ENCODE data around the gene ZNF133. TPM values are rescaled to one million over a fixed set of nuclear protein-coding genes. Genes with fewer than 3 reads are reported as not detected.

ZNF133 gene
- total and polyA plus RNA-seq, 2 donors (not counting 3 experiments of a cell fraction or from before 2014, with no cell fraction given): 11.1 to 13.8 TPM

DNA sequence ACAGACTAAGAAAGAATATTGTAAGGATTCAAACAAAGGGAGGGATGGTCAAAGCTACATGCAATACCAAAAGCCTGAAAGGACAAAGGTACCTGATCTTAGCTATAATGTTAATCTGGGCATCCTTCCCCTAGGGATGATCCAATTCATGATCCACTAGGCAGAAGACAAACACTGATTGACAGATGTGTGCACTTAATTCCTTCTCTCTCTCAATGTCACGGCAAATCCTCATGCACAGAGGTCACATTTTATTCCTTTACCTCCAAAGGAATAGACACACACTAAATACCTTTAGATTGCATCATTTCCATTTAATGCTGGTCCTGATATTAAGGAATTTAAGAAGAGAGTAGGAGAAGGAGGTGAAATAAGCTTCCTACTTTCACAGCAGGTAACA lies 73.4 kb downstream of the ZNF133 start:
- H3K9me1 ChIP-seq (replicated peaks; ENCODE audit: control insufficient read depth, extremely low read depth, insufficient read depth, low read length): no peaks in the 10 kb centered on the region
- H3K27me3 ChIP-seq (ENCODE audit: control insufficient read depth in 2 of 2, insufficient read depth in 2 of 2, low read length in 2 of 2): peaks cover 0 to 6% of the 10 kb centered on the region in 2 experiments
- no peaks in the 10 kb centered on the region for H3K79me2 ChIP-seq (ENCODE audit: control insufficient read depth, insufficient read depth, low read length)
- TF ChIP-seq EZH2 (IDR thresholded peaks at IDR 0.05; ENCODE audit: borderline replicate concordance, low read depth, low read length, severe bottlenecking): no peak
- no peak for TF ChIP-seq GATA2 (IDR thresholded peaks at IDR 0.05; ENCODE audit: insufficient read depth, insufficient read length, low read depth, low read length)
- TF ChIP-seq, protein P1, sequence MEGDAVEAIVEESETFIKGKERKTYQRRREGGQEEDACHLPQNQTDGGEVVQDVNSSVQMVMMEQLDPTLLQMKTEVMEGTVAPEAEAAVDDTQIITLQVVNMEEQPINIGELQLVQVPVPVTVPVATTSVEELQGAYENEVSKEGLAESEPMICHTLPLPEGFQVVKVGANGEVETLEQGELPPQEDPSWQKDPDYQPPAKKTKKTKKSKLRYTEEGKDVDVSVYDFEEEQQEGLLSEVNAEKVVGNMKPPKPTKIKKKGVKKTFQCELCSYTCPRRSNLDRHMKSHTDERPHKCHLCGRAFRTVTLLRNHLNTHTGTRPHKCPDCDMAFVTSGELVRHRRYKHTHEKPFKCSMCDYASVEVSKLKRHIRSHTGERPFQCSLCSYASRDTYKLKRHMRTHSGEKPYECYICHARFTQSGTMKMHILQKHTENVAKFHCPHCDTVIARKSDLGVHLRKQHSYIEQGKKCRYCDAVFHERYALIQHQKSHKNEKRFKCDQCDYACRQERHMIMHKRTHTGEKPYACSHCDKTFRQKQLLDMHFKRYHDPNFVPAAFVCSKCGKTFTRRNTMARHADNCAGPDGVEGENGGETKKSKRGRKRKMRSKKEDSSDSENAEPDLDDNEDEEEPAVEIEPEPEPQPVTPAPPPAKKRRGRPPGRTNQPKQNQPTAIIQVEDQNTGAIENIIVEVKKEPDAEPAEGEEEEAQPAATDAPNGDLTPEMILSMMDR (IDR thresholded peaks at IDR 0.05; ENCODE audit: extremely low read depth in 1 of 2, insufficient read depth in 1 of 2, low read depth in 1 of 2, low read length in 2 of 2): no peak
- no peak for TF ChIP-seq JUN (IDR thresholded peaks at IDR 0.05; ENCODE audit: borderline replicate concordance, insufficient read depth, insufficient read length, low read depth)
- TF ChIP-seq FOS (IDR thresholded peaks at IDR 0.05; ENCODE audit: borderline replicate concordance, insufficient read depth, low read length): no peak
- no peak for TF ChIP-seq POLR2A (IDR thresholded peaks at IDR 0.05; ENCODE audit: low read depth, low read length)
- no peak for TF ChIP-seq POLR2AphosphoS5 (IDR thresholded peaks at IDR 0.05; ENCODE audit: insufficient read depth, low read depth, low read length)
- no peak for TF ChIP-seq MYC (IDR thresholded peaks at IDR 0.05; ENCODE audit: low read depth, low read length)
- TF ChIP-seq, protein P2, sequence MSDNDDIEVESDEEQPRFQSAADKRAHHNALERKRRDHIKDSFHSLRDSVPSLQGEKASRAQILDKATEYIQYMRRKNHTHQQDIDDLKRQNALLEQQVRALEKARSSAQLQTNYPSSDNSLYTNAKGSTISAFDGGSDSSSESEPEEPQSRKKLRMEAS (IDR thresholded peaks at IDR 0.05; ENCODE audit: insufficient read depth, insufficient read length): no peak
- POLR2A ChIA-PET: no interaction called here
- no peaks in the 10 kb centered on the region for H3K9me3 ChIP-seq (replicated peaks; ENCODE audit: control insufficient read depth, insufficient read depth, low read length)
- H3K4me3 ChIP-seq (replicated peaks in 1 of 3; ENCODE audit: insufficient read depth in 1 of 3, low read depth in 1 of 3, low read length in 3 of 3): no peak overlapping the region
- dilution Hi-C loops (cut with MboI; ENCODE audit: extremely low pct_ligation_motif_present, low sequenced_read_pairs) (no loop called here), intact Hi-C loops (cut with micrococcal nuclease) (no loop called here)
- no peaks in the 10 kb centered on the region for H3K4me1 ChIP-seq (ENCODE audit: control insufficient read depth, extremely low read depth, insufficient read depth, low read length)
- no TSS peak for BruUV-seq (replicated peaks)
- DNase-seq (ENCODE audit: low read depth, low spot score) (no peak), FAIRE-seq (no peak)
- H3K36me3 ChIP-seq (ENCODE audit: control insufficient read depth in 2 of 2, extremely low read depth in 1 of 2, insufficient read depth in 2 of 2, low read length in 2 of 2): no peaks in the 10 kb centered on the region
- no peaks in the 10 kb centered on the region for H4K20me1 ChIP-seq (replicated peaks; ENCODE audit: control insufficient read depth, extremely low read depth, insufficient read depth, low read length)
- no peak overlapping the region for H2AFZ ChIP-seq (ENCODE audit: low read depth, low read length)
- no peak overlapping the region for H3K27ac ChIP-seq (ENCODE audit: insufficient read depth, low read depth, low read length)
- no peak overlapping the region for H3K9ac ChIP-seq (replicated peaks; ENCODE audit: extremely low read depth, insufficient read depth, low read length)
- CTCF ChIA-PET: no interaction called here
- no peak overlapping the region for H3K4me2 ChIP-seq (ENCODE audit: insufficient read depth, low read length)

Data from endothelial cell of umbilical vein (primary cell).